ENCODE results near the gene PTPRD. TPM values are rescaled to one million over a fixed set of nuclear protein-coding genes. Genes with fewer than 3 reads are reported as not detected.

The PTPRD gene
- total RNA-seq, 4 donors from 2014 or later = 0.78 to 11.7 (median 1.6) TPM

GRCh38 chr9:8643896-8644295, 1968.9 kb downstream of the PTPRD start:
- no peaks in the 10 kb centered on the region for H3K36me3 ChIP-seq
- no peaks in the 10 kb centered on the region for H3K4me1 ChIP-seq
- H3K27me3 ChIP-seq = no peaks in the 10 kb centered on the region
- H3K27ac ChIP-seq = no peak overlapping the region
- no peak for DNase-seq
- intact Hi-C loops (cut with DNase I; ENCODE audit: low total_unique reads) = no loop called here
- H3K4me3 ChIP-seq = no peak overlapping the region
- ATAC-seq = no peak
- in situ Hi-C loops (cut with MboI; ENCODE audit: low sequenced_read_pairs in 4 of 4) = no loop called here
- TF ChIP-seq POLR2A (IDR thresholded peaks at IDR 0.05) = no peak
- TF ChIP-seq, protein P1, sequence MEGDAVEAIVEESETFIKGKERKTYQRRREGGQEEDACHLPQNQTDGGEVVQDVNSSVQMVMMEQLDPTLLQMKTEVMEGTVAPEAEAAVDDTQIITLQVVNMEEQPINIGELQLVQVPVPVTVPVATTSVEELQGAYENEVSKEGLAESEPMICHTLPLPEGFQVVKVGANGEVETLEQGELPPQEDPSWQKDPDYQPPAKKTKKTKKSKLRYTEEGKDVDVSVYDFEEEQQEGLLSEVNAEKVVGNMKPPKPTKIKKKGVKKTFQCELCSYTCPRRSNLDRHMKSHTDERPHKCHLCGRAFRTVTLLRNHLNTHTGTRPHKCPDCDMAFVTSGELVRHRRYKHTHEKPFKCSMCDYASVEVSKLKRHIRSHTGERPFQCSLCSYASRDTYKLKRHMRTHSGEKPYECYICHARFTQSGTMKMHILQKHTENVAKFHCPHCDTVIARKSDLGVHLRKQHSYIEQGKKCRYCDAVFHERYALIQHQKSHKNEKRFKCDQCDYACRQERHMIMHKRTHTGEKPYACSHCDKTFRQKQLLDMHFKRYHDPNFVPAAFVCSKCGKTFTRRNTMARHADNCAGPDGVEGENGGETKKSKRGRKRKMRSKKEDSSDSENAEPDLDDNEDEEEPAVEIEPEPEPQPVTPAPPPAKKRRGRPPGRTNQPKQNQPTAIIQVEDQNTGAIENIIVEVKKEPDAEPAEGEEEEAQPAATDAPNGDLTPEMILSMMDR (IDR thresholded peaks at IDR 0.05 in 4 of 5, conservative IDR thresholded peaks at IDR 0.05 in 1 of 5) = no peak
- H3K9me3 ChIP-seq = no peaks in the 10 kb centered on the region

GRCh38 chr9:8643464-8643863, 1969.3 kb downstream of the PTPRD start:
- H3K27me3 ChIP-seq = no peaks in the 10 kb centered on the region

DNA sequence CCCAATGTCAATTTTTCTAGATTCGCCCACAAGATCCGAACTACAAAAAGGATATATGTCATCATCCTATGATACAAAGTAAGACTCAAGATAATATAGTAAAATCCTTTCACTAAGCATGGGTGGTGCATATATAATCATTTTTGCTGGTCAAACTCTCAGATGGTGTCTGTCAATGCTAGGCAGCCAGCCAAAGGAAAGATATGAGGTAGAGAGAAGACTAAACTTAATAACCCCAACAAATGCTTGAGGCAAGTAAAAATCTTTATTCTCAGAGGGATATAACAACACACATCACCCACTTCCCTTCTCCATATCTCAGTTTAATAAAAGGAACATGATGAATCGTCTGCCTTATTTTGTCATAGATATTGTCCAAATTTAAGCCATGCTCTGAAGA, 1972.0 kb downstream of the PTPRD start:
- no peak for TF ChIP-seq POLR2A (IDR thresholded peaks at IDR 0.05)
- TF ChIP-seq, protein P1 (IDR thresholded peaks at IDR 0.05 in 4 of 5, conservative IDR thresholded peaks at IDR 0.05 in 1 of 5) = no peak
- in situ Hi-C loops (cut with MboI; ENCODE audit: low sequenced_read_pairs in 4 of 4) = no loop called here
- intact Hi-C loops (cut with DNase I; ENCODE audit: low total_unique reads) = no loop called here
- Histone ChIP-seq H3K9me3 (no peaks in the 10 kb centered on the region), H3K36me3 (no peaks in the 10 kb centered on the region), H3K27me3 (no peaks in the 10 kb centered on the region), H3K4me3 (no peak overlapping the region), H3K4me1 (no peaks in the 10 kb centered on the region), H3K27ac (no peak overlapping the region)
- DNase-seq (no peak), ATAC-seq (no peak)

More at GRCh38 chr9:8643464-8643863, 1969.3 kb downstream of the PTPRD start:
- Histone ChIP-seq H3K36me3 (no peaks in the 10 kb centered on the region), H3K9me3 (no peaks in the 10 kb centered on the region), H3K4me1 (no peaks in the 10 kb centered on the region), H3K27ac (no peak overlapping the region), H3K4me3 (no peak overlapping the region)
- in situ Hi-C loops (cut with MboI; ENCODE audit: low sequenced_read_pairs in 4 of 4) (no loop called here), intact Hi-C loops (cut with DNase I; ENCODE audit: low total_unique reads) (no loop called here)
- ATAC-seq (no peak), DNase-seq (no peak)
- TF ChIP-seq, protein P1 (IDR thresholded peaks at IDR 0.05 in 4 of 5, conservative IDR thresholded peaks at IDR 0.05 in 1 of 5) = no peak
- no peak for TF ChIP-seq POLR2A (IDR thresholded peaks at IDR 0.05)

DNA sequence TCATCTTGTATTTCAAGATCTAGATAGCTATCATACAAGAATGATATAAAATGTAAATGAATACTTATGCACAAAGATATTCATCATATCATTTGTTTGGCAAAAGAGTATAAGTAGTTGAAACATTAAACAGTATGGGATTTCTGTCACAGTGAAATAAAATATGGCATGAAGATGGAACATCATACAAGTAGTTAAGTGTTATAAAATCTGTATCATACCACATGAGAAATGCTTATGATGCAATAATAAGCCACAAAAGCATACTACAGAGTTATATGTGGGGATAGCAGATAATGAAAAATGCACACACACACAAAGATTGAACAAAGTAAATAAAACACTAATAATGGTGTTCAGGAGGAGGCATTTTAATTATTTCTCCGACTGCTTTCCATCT, 1975.2 kb downstream of the PTPRD start:
- in situ Hi-C loops (cut with MboI; ENCODE audit: low sequenced_read_pairs in 4 of 4) (no loop called here), intact Hi-C loops (cut with DNase I; ENCODE audit: low total_unique reads) (no loop called here)
- peaks cover 0 to 4% of the 10 kb centered on the region in 2 donors for H3K4me1 ChIP-seq
- no peaks in the 10 kb centered on the region for H3K27me3 ChIP-seq
- no peak overlapping the region for H3K27ac ChIP-seq
- DNase-seq (no peak), ATAC-seq (no peak)
- TF ChIP-seq POLR2A (IDR thresholded peaks at IDR 0.05) = no peak
- TF ChIP-seq, protein P1 (IDR thresholded peaks at IDR 0.05 in 4 of 5, conservative IDR thresholded peaks at IDR 0.05 in 1 of 5) = no peak
- H3K36me3 ChIP-seq = no peaks in the 10 kb centered on the region
- no peaks in the 10 kb centered on the region for H3K9me3 ChIP-seq
- no peak overlapping the region for H3K4me3 ChIP-seq

GRCh38 chr9:8633784-8634183, 1979.0 kb downstream of the PTPRD start:
- in situ Hi-C loops (cut with MboI; ENCODE audit: low sequenced_read_pairs in 4 of 4) = no loop called here
- TF ChIP-seq POLR2A (IDR thresholded peaks at IDR 0.05) = no peak
- TF ChIP-seq, protein P1 (IDR thresholded peaks at IDR 0.05 in 4 of 5, conservative IDR thresholded peaks at IDR 0.05 in 1 of 5) = no peak

More at GRCh38 chr9:8633784-8634183, 1979.0 kb downstream of the PTPRD start:
- Histone ChIP-seq H3K27me3 (no peaks in the 10 kb centered on the region), H3K36me3 (no peaks in the 10 kb centered on the region), H3K9me3 (no peaks in the 10 kb centered on the region), H3K27ac (no peak overlapping the region), H3K4me1 (peaks cover 0 to 7% of the 10 kb centered on the region in 2 donors), H3K4me3 (no peak overlapping the region)
- intact Hi-C loops (cut with DNase I; ENCODE audit: low total_unique reads) = no loop called here
- no peak for DNase-seq
- ATAC-seq = no peak
